Lung (tissue), 12 donors: ENCODE data around the gene PYGM. TPM values are rescaled to one million over a fixed set of nuclear protein-coding genes. Genes with fewer than 3 reads are reported as not detected.

Experiments
- ATAC-seq: fragments of 200-7000 bp; cut with Tn5 transposase; one replicate; pipeline ENCODE4 v1.9.1; 2020; ENCODE audit warnings: moderate number of reproducible peaks; ENCODE audit not compliant: insufficient read depth, low FRiP score
- DNase-seq, 3 donors: peaks; one replicate each; pipeline ENCODE4 v3.0.0-alpha.2; 2013 to 2017
- H3K27ac ChIP-seq, 2 donors: one replicate each; pipeline ENCODE4 v1.5.1; 2013; ENCODE audit warnings: mild to moderate bottlenecking in 2 of 2, moderate library complexity in 2 of 2, control low read depth in 1 of 2, inconsistent platforms in 1 of 2, low read depth in 1 of 2, low read length in 1 of 2
- H3K27me3 ChIP-seq, 3 donors: one replicate each; pipeline ENCODE4 v1.5.1; 2013; ENCODE audit warnings: low read length in 2 of 3; ENCODE audit not compliant: control insufficient read depth in 3 of 3, insufficient read depth in 3 of 3
- H3K36me3 ChIP-seq, 4 donors: one replicate each; pipeline ENCODE4 v1.5.1; 2013; ENCODE audit warnings: low read length in 4 of 4, mild to moderate bottlenecking in 1 of 4, moderate library complexity in 1 of 4; ENCODE audit not compliant: control insufficient read depth in 4 of 4, insufficient read depth in 4 of 4
- H3K4me1 ChIP-seq, 5 donors: one replicate each; pipeline ENCODE4 v1.5.1; 2013; ENCODE audit warnings: low read length in 5 of 5, mild to moderate bottlenecking in 2 of 5, moderate library complexity in 1 of 5; ENCODE audit not compliant: control insufficient read depth in 5 of 5, insufficient read depth in 5 of 5
- H3K4me3 ChIP-seq: one replicate; pipeline ENCODE4 v1.5.1; 2013; ENCODE audit warnings: mild to moderate bottlenecking, control low read depth, moderate library complexity
- H3K9ac ChIP-seq, 2 donors: one replicate each; pipeline ENCODE4 v1.5.1; 2013; ENCODE audit warnings: low read length in 2 of 2, control low read depth in 1 of 2; ENCODE audit not compliant: insufficient read depth in 1 of 2
- H3K9me3 ChIP-seq, 4 donors: one replicate each; pipeline ENCODE4 v1.5.1; 2013; ENCODE audit warnings: low read length in 3 of 4, mild to moderate bottlenecking in 1 of 4, moderate library complexity in 1 of 4; ENCODE audit not compliant: control insufficient read depth in 4 of 4, insufficient read depth in 3 of 4
- CTCF ChIP-seq: IDR thresholded peaks from 2 replicates; pipeline ENCODE4 v1.5.1; 2012; ENCODE audit warnings: mild to moderate bottlenecking; ENCODE audit errors: control extremely low read depth, extremely low read depth
- WGBS, 2 donors: extraction: QIAGEN DNeasy Blood & Tissue Kit; methylation state at CpG; one replicate each; pipeline ENCODE4 v1.1.7; 2013; 5-methylcytosine and 5-hydroxymethylcytosine counted together
- polyA plus RNA-seq, 2 donors: library from polyadenylated mRNA; stranded (reverse); fragments of 200-250 nt; gene quantifications; one replicate each; pipeline ENCODE4 v1.2.1, GENCODE V29; 2013
- total RNA-seq, 2 donors: library from RNA; depleted of rRNA in 1 of 2; stranded (reverse); fragments of >200 nt in 1 of 2; gene quantifications; one replicate each; pipeline ENCODE4 v1.2.1, GENCODE V29; 2014 to 2021
- donor health status: control.
- donor health status: control.
- donor health status: Bipolar disorder and iron deficiency.
- donor health status: healthy.
- donor health status: DM: yes; HTN: yes; CAD: no.

The PYGM gene
- total and polyA plus RNA-seq, 4 donors = 1.2 to 3.8 (median 2.5) TPM

DNA sequence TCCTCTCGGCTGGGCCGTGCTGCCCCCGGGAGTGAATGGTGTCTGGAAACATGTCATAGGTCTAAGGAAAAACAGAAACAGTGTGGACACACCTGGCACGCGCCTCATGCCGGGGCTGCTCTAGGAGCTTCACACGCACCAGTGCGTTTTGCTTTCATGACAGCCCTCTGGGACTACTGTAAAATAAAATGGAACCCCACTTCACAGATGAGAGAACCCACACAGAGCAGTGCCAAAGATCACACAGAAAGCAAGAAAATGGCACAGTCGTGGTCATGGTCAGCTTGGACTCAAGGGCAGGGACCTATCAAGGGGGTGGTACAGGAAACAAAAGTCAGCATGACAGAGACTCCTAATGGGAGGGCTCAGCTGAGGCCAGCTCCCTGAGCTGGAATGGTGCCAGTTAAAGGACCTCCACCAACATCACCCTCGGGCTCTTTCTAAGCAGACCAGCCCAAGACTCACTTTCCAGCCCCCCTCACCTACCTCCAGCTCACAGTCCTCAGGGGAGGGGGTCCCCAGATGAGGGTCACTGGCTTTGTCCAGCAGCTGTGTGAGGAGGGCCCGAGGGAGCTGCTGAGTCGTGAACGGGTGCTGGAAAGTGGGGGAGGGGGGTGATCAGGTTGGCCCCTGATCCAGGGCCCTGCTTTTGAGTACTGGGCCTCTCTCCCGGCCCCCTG lies 40.0 kb upstream of the PYGM start:
- H3K4me3 ChIP-seq = no peak overlapping the region
- TF ChIP-seq CTCF = no peak
- H3K4me1 ChIP-seq = peaks cover 0 to 24% (median 14%) of the 10 kb centered on the region in 5 donors
- 63 to 70% methylated on average over 14 of the region's 14 CpGs for WGBS, 2 donors
- peaks cover 0 to 30% (median 16%) of the 10 kb centered on the region in 4 donors for H3K36me3 ChIP-seq
- no peak overlapping the region for H3K9ac ChIP-seq
- no peak for ATAC-seq
- peak in 1 of 3 donors; percentile 45 for DNase-seq
- no peaks in the 10 kb centered on the region for H3K27me3 ChIP-seq
- H3K9me3 ChIP-seq = no peaks in the 10 kb centered on the region
- peak overlapping the region in 1 of 2 donors; percentile 57 for H3K27ac ChIP-seq

DNA sequence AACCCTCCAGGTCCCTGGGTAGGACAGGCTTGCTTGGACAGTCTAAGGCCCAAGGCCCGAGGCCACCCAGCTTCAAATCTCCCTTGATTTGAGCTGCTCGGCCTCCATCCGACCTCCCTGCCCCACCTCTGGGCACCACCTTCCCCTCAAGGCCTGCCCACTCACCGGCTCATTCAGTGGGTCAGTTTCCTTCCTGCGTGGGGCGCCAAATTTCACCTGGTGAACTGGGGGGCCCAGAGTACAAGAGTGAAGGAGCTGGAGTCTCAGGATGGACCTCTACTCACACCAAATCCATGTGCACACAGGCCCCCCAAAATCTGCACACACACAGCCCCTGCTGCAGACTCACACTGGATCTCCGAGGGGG lies 39.5 kb upstream of the PYGM start:
- H3K27ac ChIP-seq = peak overlapping the region in 1 of 2 donors; percentile 30
- H3K4me3 ChIP-seq = no peak overlapping the region
- no peaks in the 10 kb centered on the region for H3K27me3 ChIP-seq
- H3K9ac ChIP-seq = no peak overlapping the region
- H3K9me3 ChIP-seq = no peaks in the 10 kb centered on the region
- DNase-seq (no peak), ATAC-seq (no peak)
- peaks cover 0 to 21% (median 13%) of the 10 kb centered on the region in 5 donors for H3K4me1 ChIP-seq
- H3K36me3 ChIP-seq = peaks cover 0 to 30% (median 15%) of the 10 kb centered on the region in 4 donors
- 74 to 78% methylated on average over 7 of the region's 7 CpGs for WGBS, 2 donors
- no peak for TF ChIP-seq CTCF

DNA sequence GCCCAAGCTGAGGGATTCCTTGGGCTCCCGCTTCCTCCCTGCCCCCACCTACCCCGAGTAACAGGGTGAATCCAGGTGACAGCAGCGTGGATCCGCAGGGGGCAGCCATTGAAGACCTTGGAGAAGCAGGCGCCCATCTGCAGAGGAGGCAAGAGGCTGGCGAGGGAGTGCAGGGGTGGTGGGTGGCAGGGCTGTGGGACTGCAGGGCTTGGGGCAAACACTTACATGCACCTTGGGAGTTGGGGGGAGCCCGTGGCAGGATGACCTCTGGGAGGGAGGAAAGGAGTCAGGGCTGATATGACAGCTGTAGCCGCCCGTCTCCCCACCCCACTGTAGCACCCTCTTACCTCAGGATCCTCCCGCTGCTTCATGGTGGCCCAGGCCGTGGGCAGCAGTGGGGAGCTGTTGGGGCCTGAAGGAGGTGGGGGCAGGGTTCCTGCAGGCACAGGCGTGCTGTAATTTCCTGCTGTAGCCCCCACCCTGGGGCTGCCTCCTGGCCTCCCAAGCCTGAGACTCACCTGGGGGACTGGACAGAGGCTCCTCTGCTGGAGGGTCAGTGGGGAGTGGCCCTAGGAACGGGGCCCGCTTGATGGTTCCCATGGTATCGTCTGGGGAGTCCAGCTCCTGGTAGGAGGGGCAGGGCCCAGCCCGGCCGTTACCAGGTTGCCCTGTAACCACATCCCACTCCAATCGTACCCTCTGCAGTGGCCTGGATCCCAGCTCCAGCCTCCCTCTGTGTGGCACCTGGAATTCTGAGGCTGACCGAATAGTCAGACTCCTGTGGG lies 37.2 kb upstream of the PYGM start:
- no peak for ATAC-seq
- peaks cover 0 to 8% (median 4%) of the 10 kb centered on the region in 5 donors for H3K4me1 ChIP-seq
- H3K27ac ChIP-seq = peak overlapping the region in 1 of 2 donors; percentile 28
- H3K4me3 ChIP-seq = no peak overlapping the region
- TF ChIP-seq CTCF = no peak
- WGBS, 2 donors = 74 to 79% methylated on average over 17 to 19 of the region's 19 CpGs
- no peak overlapping the region for H3K9ac ChIP-seq
- no peaks in the 10 kb centered on the region for H3K27me3 ChIP-seq
- no peaks in the 10 kb centered on the region for H3K9me3 ChIP-seq
- H3K36me3 ChIP-seq = peaks cover 0 to 33% (median 15%) of the 10 kb centered on the region in 4 donors
- no peak for DNase-seq
